ENCODE measurements around the gene DNAJB1.
A peak's percentile ranks its signal among the peaks of the same experiment; 100 is the strongest.

The DNAJB1 gene

GRCh38 chr19:14472202-14472938 is 45.8 kb downstream of the DNAJB1 start:
- peak; percentile 79 to 84 for DNase-seq

GRCh38 chr19:14471436-14472187 is 46.6 kb downstream of the DNAJB1 start:
- no peak for DNase-seq

GRCh38 chr19:14470031-14470876 is 47.9 kb downstream of the DNAJB1 start:
- DNase-seq = no peak

- DNase-seq = no peak
Observed at GRCh38 chr19:14467816-14468215, 50.4 kb downstream of the DNAJB1 start.

GRCh38 chr19:14467391-14467790 is 50.8 kb downstream of the DNAJB1 start:
- DNase-seq = no peak
